Measurements from ENCODE around the gene ADCYAP1R1. TPM values are rescaled to one million over a fixed set of nuclear protein-coding genes. Genes with fewer than 3 reads are reported as not detected.

The ADCYAP1R1 gene
- total RNA-seq, 1 experiment from 2014 or later = not detected

GRCh38 chr7:31069860-31070555 is 17.9 kb downstream of the ADCYAP1R1 start:
- no peaks in the 10 kb centered on the region for H4K20me1 ChIP-seq (ENCODE audit: insufficient read depth)
- H3K9me2 ChIP-seq (ENCODE audit: insufficient read depth) = no peaks in the 10 kb centered on the region
- no peaks in the 10 kb centered on the region for H3K9me3 ChIP-seq (ENCODE audit: insufficient read depth, low read depth)
- TF ChIP-seq EZH2 (IDR thresholded peaks at IDR 0.05; ENCODE audit: low read depth) (no peak), CTCF (conservative IDR thresholded peaks at IDR 0.05) (no peak)
- ChIA-PET POLR2A (ENCODE audit: unreplicated experiment) (no interaction called here), CTCF (no interaction called here)
- no peak overlapping the region for H3K4me2 ChIP-seq
- H3K27me3 ChIP-seq (ENCODE audit: insufficient read depth, low read depth) = peaks cover 94% of the 10 kb centered on the region
- no peak overlapping the region for H3K4me3 ChIP-seq
- no peak overlapping the region for H3K27ac ChIP-seq
- H2AFZ ChIP-seq = no peak overlapping the region
- H3K4me1 ChIP-seq (replicated peaks; ENCODE audit: insufficient read depth) = no peaks in the 10 kb centered on the region
- intact Hi-C loops (cut with micrococcal nuclease; ENCODE audit: unreplicated experiment) = no loop called here
- DNase-seq = no peak
- H3K36me3 ChIP-seq (ENCODE audit: low read depth) = no peaks in the 10 kb centered on the region
- H3K79me2 ChIP-seq (ENCODE audit: low read depth) = no peaks in the 10 kb centered on the region
- no peaks in the 10 kb centered on the region for H3F3A ChIP-seq (ENCODE audit: insufficient read depth, low read depth)
- no TSS peak for BruUV-seq (replicated peaks)

DNA sequence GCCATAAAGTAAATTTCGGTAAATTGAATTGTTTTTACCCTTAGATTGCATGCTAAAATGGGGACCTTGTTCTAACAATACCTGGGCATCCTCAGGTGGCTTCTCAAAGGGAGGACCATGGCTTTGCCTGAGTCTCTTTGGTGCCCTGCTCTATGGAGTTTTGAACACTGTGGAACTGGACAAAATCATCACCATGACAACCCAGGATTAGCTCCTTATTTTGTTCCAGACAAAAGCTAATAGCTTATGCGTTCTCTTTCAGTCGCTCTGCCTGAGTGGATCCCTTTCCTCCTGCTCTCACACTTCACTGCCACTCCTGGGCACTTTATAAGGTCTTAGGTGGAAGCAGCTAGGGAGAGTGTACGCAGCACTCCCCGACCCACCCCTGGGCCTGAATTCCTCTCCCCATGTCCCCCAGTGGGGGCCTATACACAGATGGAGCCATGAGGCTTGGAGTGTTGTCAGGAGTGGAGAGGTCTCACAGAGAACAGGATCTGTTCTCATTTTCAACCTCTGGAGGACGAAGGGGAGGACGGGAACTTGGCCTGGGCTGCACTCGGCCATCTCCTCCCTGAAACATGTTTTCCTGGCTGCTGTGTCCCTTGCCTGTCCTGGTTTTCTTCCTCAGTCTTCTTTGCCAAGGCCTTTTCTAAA is 19.0 kb downstream of the ADCYAP1R1 start:
- H4K20me1 ChIP-seq (ENCODE audit: insufficient read depth) = no peaks in the 10 kb centered on the region; the same call in 1 of the 2 replicates
- CTCF ChIA-PET = no interaction called here
- H3K4me2 ChIP-seq = no peak overlapping the region
- no peak for DNase-seq
- no peaks in the 10 kb centered on the region for H3K79me2 ChIP-seq (ENCODE audit: low read depth)
- no peaks in the 10 kb centered on the region for H3K36me3 ChIP-seq (ENCODE audit: low read depth)
- peaks cover 94% of the 10 kb centered on the region for H3K27me3 ChIP-seq (ENCODE audit: insufficient read depth, low read depth)
- intact Hi-C loops (cut with micrococcal nuclease; ENCODE audit: unreplicated experiment) = no loop called here
- no peak overlapping the region for H3K27ac ChIP-seq
- H3K4me1 ChIP-seq (replicated peaks; ENCODE audit: insufficient read depth) = no peaks in the 10 kb centered on the region
- H3F3A ChIP-seq (ENCODE audit: insufficient read depth, low read depth) = no peaks in the 10 kb centered on the region
- H2AFZ ChIP-seq = no peak overlapping the region
- TF ChIP-seq EZH2 (IDR thresholded peaks at IDR 0.05; ENCODE audit: low read depth) (no peak), CTCF (conservative IDR thresholded peaks at IDR 0.05) (no peak)
- no peaks in the 10 kb centered on the region for H3K9me3 ChIP-seq (ENCODE audit: insufficient read depth, low read depth)
- no peak overlapping the region for H3K4me3 ChIP-seq
- no TSS peak for BruUV-seq (replicated peaks)
- no peaks in the 10 kb centered on the region for H3K9me2 ChIP-seq (ENCODE audit: insufficient read depth)
- POLR2A ChIA-PET (ENCODE audit: unreplicated experiment) = no interaction called here

DNA sequence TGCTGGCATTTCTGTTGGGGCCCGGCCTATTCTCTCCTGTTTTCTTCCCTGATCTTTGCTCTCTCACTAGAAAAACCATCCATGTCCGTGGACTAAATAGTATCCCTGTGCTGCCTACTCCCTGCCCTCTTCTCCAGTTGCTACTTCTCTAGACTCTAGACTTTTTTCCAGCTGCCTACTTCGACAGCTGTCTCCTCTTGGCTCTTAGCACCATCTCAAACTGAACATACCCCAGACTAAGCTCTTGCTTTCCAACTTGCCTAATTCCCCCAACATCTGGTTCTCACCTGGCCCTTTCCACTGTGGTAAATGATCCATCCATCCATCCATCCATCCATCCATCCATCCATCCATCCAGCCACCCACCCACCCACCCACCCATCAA is 19.5 kb downstream of the ADCYAP1R1 start:
- intact Hi-C loops (cut with micrococcal nuclease; ENCODE audit: unreplicated experiment) = no loop called here
- no peak for TF ChIP-seq EZH2 (IDR thresholded peaks at IDR 0.05; ENCODE audit: low read depth)
- TF ChIP-seq CTCF (conservative IDR thresholded peaks at IDR 0.05) = no peak
- BruUV-seq (replicated peaks) = no TSS peak
- H3K27me3 ChIP-seq (ENCODE audit: insufficient read depth, low read depth) = peaks cover 94% of the 10 kb centered on the region
- H3F3A ChIP-seq (ENCODE audit: insufficient read depth, low read depth) = no peaks in the 10 kb centered on the region
- no peaks in the 10 kb centered on the region for H3K36me3 ChIP-seq (ENCODE audit: low read depth)
- H3K4me3 ChIP-seq = no peak overlapping the region
- CTCF ChIA-PET = no interaction called here
- no peaks in the 10 kb centered on the region for H3K79me2 ChIP-seq (ENCODE audit: low read depth)
- H3K4me2 ChIP-seq = no peak overlapping the region
- no peaks in the 10 kb centered on the region for H3K4me1 ChIP-seq (replicated peaks; ENCODE audit: insufficient read depth)
- no peak for DNase-seq
- H3K9me3 ChIP-seq (ENCODE audit: insufficient read depth, low read depth) = no peaks in the 10 kb centered on the region
- no peaks in the 10 kb centered on the region for H3K9me2 ChIP-seq (ENCODE audit: insufficient read depth)
- POLR2A ChIA-PET (ENCODE audit: unreplicated experiment) = no interaction called here
- no peak overlapping the region for H2AFZ ChIP-seq
- no peak overlapping the region for H3K27ac ChIP-seq
- H4K20me1 ChIP-seq (ENCODE audit: insufficient read depth) = no peaks in the 10 kb centered on the region; the same call in 1 of the 2 replicates

All from PC-9 (cell line).